HG03342 (cell line): ENCODE results near the gene DENND2D.
A peak's percentile ranks its signal among the peaks of the same experiment; 100 is the strongest.

Experiments
- ATAC-seq: cut with Tn5 transposase; IDR thresholded peaks from one replicate; pipeline ENCODE4 v1.9.1; 2021; ENCODE audit warnings: mild to moderate bottlenecking, moderate library complexity; ENCODE audit not compliant: unreplicated experiment

The DENND2D gene

DNA sequence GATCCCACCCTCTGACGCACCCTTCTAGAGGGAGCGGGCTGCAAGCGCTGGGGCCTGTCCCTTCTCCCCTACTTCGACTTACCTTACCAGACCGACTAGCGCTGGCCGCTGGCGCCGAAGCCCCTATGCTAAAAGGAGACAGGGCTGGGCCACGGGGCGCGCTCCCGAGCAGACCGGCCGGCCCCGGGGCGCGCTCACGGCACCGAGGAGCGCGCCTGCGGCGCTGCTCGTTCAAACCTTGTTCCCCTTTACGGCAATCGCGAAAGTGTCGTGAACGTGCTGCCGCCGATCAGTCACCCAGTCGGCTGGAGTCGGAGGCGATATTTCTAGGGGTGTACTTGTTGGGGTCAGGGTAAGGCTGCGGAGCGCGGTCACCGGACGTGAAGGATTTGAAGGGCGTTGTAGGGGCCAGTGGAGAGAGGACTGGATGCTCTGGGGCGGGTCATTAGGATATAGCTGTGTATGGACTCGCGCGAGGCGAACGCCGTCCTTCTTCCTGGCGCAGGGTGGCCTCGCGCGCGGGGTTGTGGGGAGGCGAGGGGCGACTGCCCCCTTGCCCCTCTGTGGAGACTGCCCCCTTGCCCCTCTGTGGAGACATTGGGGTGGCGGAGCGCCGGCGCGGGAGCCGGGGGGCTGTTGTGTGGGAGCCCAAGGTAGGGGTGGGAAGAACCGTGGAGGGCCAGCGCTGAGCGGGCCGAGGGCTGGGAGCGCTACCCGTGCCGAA, 60.3 kb downstream of the DENND2D start, which contains the start of the genes CEPT1 and DRAM2:
Gene CEPT1 (plus strand): TSS at position 268 of the 724 bp plus-strand sequence. CDS start 7,492 bp downstream, outside the sequence.
Gene DRAM2 (minus strand): TSS at position 138 of the 724 bp plus-strand sequence. CDS start 8,539 bp downstream, outside the sequence.
- ATAC-seq: peak; percentile 64

DNA sequence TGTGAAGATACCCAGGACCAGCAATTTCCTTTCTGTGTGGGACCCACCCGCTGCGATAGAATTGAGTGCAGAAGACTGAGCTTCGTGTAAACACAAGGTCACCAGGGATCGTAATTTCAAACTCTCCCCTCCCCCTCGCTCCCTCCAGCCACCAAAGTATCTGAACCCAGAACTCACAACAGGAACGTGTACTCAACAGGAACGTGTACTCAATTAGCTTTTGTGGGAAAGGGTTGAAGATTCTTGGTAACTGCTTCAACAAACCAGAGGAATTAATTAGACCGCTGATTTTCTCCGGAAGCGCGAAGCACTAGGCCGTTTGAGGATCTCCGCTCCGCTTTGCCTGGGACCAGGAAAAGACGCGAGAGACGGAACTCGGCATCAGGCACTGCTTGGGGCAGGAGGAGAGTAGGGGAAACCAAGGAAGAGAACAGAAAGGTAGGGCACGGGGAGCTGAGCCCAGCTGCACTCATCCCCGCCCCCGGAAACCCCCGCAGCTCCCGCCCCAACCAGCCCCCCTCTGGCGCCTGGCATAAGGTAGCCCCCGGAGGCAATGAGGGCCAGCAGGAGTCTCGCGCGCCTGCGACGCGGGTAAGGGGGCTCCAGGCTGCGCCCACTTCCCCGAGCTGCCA, 61.0 kb downstream of the DENND2D start:
- peak; percentile 53 for ATAC-seq
